Myocyte (in vitro differentiated cells): ENCODE measurements around the gene CRACDL. TPM values are rescaled to one million over a fixed set of nuclear protein-coding genes. Genes with fewer than 3 reads are reported as not detected.
A peak's percentile ranks its signal among the peaks of the same experiment; 100 is the strongest.
"Not testable (repeated sequence)": the region's sequence is repeated elsewhere in the genome, so short reads cannot be mapped to it uniquely, and the experiment has no call there.

Experiments used
- DNase-seq: peaks from one replicate; pipeline ENCODE4 v3.0.0-alpha.2; 2012; ENCODE audit warnings: low read depth
- total RNA-seq: library from RNA; depleted of rRNA; stranded (reverse); fragments of >200 nt; gene quantifications from 2 replicates; pipeline ENCODE4 v1.2.3, GENCODE V29; 2014

CRACDL gene
- total RNA-seq, 1 donor from 2014 or later: 0.11 TPM

DNA sequence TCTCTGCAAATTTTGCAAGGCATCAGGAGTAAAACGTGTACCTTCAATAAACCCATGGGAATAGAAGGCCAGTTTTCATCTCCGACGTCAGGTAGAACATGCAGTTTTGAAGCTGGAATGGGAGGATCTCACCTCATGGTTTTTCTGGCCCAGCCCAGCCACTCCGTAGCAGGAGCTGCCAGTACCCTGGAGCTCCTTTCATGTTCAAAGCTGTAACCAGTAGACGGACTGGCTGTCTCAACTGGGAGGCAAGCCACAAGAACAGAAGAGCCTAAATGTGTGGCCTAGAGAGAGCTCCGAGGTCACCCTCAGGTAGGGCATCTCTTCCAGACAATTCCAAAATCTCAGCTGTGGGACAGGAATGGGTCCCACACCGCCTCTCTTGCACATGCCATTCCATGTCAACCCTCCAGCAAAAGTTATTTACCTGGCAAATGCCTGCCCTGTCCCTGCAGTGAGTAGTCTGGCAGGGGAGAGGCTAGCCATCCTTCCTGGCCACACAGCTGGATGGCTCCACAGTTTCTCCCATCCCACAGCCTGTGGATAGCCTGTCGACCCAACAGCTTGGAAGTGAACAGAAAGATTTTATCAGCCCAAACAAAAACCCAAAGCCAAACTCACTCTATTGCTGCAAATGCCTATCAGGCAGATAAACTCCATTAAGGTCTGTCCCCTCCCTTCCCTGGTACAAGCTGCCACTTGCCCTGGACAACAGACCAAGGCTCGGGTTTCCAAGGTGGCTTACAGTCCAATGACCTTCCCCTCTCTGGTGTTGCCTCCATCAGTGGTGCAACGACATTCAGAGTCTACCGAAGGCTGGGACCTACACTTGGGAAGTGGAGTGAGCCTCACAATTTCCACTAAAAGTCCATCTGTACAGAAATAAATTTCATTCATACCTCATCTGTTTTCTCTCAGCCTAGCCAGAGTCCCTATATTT, 27.8 kb downstream of the CRACDL start:
- DNase-seq: peak; percentile 32

DNA sequence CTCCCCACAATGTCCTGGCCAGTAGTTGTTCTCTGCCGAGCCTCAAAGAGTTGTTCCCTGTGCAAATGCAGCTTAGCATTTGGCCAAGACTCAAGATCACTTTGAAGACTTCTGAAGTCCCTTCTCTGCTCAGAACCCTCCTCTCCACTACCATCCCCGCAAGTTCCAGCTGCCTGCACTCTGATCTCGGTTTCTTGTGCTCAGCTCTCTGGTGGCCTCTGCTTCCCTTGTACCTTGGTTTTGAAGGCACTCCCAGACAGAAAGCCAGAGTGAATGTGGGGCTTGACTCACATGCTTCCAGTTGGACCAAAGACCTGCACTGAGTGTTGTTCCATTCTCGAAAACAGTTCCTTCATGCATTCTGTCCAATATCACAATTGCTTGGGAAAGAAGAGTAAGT, 28.6 kb downstream of the CRACDL start:
- DNase-seq: no peak

DNA sequence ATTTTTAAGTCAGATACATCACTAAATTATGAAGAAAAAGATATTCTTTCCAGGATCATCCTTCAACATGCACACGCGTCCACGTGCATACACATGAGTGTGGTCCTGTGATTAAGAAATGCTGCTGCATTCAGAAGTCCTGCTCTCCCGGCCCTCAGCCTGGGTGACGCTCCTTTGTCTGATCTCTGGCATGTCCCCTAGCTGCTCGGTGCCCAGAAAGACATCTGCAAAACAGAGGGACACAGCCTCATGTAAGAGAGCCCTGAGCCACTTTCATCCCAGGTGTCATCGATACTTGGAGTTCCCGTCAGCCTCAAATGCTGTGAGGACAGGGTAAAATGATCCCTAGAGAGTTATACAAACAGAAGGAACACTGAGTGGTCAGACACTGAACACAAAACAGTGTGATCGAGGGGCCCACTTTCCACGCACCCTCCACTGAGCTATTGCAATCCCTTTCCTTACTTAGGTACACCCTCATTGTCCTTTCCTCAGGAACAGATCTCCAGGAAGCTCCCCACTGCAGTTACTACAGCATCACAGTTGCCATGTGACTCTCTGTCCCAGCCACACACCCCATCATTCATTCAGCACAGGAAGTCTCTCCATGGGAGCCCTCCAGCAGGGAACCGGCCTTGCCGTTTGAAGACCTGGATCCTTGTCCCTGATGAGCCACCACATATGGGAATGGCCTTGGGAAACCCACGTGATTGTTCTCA, 32.1 kb downstream of the CRACDL start:
- no peak for DNase-seq

DNA sequence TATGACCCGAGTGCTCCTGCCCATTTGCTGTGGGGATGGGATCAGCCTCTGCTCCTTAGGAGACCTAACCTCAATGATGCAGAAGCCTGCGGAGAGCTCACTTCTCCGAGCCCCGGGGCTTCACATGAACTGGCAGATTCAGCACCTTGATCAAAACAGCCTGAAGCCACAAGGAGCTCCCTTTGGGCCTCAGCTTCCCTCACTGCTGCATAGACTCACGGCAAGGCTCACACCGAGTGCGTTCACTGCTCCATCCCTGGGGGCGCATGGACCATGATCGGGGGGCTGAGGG, 33.0 kb downstream of the CRACDL start:
- no peak for DNase-seq

DNA sequence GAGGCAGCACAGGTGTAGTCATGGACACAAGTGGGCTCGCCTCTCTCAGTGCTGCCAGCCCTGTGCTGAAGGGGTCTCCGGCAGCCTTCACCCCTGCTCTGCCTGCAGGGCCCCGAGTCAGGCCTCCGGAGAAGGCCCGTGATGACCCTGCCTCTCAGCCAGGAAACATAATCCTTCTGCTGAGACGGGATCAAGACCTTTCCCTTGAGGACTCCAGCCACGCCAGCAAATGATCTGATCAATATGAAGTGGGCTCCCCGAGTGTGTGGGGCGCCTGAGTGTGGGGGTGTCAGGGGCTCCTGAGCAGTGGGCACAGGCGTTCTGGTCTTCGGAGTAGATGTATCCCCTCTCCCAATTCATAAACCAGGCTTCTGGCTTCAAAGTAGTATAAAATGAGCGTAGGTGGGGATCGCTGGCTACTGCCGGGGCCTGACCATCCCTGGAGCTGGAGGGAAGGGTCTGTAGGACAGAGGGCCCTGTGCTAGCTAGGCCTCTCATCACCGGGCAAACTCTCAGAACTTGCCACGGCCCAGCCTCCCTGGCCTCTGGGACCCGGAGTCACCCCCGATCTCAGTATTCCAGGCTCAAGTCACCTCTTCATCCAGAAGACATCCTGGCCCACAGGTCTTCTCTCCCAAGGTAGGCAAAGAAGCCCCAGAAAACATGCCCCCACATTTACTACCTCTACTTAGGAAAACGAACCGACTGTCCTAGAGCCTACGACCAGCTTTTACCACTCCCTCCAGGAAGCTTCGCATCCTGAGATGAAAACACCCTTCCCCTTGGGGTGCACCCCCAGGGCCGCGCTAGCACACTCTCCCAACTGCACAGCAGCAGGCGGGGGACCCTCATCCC, 33.6 kb downstream of the CRACDL start:
- no peak for DNase-seq

DNA sequence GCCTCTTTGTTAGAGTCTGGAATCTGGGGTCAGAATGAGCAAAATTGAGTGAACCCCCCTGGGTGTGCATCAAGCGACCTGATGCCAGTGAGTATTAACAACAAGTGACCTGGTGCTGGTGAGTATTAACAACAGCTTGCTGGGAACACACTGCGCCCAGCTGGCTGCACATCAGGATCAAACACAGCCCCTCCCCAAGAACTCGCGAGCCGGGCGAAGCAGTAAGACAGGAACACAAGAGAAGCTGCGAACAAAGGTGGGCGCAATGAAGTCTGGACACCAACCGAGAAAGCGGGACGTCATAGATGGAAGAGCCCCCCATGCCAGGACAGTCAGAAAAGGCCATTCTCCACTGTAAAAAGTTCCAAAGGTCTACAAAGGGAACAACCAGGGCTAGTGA, 34.3 kb downstream of the CRACDL start:
- no peak for DNase-seq

DNA sequence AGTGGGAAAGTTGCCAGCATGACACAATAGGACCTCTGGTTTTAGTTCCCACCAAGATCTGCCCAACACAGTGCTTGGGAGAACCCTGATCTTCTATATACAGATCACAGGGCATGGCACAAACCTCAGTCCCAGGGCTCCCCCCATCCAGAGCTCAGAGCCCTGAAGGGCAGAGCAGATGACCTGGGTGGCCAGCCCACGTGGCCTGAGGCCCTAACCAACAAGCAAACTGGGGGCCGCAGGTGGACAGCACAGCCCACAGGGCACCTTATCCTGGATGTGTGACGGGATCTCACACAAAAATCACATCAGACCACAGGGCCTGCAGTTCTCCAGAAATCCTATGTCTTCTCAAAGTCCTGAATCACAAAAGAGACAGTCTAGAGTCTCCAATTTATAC, 34.7 kb downstream of the CRACDL start:
- DNase-seq: no peak

DNA sequence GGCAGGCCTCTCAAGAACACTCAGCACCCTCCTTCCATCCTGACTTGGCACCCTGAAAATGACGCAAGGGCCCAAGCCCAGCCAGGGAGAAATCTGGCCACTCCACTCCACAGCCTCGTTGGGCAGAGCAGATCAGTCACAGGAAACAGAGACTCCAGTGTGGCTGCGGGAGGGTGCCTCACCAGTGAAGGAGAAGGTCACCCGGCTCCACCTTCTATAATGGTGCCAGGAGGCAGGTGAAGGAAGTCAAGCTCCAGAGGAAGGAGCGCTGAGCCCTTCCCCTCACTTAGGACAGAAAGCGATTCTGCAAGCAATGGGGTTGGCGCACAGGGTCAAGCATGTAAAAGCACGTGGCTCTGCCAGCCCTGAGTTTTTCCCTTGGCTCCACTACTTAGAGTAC, 35.3 kb downstream of the CRACDL start:
- DNase-seq: no peak

DNA sequence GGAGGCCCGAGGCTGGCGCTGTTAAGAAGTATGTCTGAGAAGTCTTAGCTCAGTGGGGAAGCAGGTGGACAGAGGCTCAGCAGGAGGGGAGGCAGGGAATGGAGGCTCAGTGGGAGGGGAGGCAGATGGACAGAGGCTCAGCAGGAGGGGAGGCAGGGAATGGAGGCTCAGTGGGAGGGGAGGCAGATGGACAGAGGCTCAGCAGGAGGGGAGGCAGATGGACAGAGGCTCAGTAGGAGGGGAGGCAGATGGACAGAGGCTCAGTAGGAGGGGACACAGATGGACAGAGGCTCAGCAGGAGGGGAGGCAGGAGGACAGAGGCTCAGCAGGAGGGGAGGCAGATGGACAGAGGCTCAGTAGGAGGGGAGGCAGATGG, 36.3 kb downstream of the CRACDL start:
- not testable (repeated sequence) for DNase-seq

DNA sequence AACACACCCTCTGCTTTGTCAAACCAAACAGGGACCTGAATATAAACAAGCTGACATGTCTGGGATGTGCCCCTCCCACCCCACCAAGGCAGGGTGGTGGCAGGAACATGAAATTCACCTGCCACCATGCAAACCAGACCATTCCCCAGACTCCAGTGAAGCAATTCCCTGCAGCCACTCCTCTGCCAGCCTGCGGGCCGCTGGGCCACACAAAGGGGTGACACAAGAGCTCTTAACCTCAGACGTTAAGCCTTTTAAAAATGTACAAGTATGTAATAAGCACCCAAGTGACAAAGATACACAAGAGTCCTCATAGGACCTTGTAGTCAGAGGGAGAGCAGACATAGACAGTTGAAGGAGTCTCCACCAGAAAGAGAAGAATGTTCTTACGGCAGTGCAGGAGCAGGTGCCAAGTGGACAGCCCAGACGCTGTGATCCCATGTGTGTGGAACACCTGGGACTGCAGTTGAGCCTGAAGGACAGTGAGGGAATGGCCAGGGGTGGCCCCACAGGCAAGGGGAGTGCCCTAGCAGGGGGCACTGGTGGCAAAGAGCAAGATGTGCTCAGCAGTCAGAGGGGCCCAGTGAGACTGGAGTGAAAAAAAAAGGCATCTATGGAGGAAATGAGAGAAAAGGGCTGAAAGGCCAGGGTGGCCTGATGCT, 36.9 kb downstream of the CRACDL start:
- DNase-seq: no peak

DNA sequence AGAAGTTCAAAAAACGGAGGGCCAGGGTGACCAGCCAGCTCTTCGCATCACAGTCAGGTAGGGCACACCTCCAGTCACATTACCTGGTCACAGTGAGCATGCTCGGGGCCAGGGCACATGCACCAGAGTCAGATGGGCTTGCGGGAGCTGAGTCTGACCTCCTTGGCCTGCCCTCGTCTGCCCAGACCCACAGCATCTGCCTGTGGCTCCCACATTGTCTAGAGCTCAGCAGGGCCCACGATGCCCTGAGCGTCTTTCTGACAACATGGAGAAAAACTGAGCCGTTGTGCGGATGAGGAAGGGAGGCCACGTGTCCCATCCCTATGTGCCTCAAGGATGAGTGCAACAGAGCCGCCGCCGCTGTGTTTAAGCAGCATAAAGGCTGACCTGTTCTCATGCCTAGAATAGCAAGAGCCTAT, 37.6 kb downstream of the CRACDL start:
- no peak for DNase-seq

DNA sequence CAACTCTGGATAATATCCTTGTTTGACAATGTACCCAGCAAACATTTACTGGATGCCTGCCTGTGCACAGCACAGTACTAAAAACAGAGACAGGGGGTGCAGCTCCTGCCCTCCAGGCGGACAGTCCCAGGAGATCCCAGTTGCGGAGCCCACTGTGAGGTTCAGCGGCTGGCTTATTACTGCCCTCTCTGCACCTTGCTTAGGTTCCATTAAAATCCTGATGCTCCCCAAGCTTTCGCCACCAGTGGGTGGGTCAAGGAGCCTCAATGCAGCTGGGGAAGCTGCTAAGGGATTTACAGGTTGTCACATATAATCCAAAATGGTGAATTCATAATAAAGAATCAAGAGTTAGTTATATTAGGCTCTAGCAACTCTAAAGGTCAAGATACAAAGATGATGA, 38.3 kb downstream of the CRACDL start:
- DNase-seq: no peak

DNA sequence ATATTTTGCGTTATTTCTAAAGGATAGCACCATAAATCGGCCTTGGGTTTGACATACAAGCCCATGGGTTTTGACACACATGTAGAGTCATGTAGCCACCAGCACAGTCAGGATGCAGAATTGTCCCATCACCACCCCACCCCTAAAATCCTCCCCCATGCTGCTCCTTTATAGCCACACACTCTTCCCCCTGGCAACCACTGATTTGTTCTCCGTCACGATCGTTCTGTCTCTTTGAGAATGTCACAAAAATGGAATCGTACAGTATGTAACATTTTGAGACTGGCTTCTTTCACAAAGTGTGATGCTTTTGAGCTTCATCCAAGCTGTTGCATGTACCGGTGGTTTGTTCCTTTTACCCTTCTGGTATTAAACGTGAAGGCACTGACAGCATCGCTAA, 39.1 kb downstream of the CRACDL start:
- DNase-seq: no peak

DNA sequence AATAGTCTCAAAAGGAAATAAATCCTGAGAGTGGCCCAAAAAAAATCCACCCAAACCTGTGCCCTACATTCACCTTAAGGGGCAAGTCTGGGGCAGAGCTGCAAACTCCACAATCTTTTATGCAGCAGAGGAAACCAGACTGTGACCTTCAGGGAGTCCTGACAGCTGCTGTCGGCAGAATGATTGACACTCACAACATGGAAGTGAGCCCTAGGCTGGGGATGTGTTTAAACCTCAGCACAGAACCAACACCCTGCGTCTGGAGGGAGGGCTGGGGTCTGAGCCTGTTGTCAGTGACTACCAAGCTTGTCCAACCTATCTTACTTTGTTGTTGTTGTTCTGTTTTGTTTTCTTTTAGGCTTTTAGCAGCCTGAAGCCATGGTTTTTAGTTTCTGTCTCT, 39.6 kb downstream of the CRACDL start:
- peak; percentile 80 for DNase-seq

DNA sequence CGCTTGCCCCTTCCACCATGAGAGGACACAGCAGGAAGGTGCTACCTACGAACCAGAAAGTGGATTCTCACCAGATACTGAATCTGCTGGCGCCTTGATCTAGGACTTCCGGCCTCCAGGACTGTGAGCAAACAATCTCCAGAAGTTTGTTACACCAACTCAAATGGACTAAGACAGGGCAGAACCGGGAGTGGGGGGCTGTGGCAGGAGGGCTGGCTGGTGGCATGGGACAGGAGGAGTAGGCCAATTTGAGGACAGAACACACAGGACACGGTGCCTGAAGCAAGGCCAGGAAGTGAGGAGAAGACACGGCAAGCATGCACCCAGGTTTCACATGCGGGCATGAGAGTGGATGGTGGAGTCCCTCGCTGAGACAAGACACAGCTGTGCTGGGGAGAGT, 40.1 kb downstream of the CRACDL start:
- peak; percentile 40 for DNase-seq

DNA sequence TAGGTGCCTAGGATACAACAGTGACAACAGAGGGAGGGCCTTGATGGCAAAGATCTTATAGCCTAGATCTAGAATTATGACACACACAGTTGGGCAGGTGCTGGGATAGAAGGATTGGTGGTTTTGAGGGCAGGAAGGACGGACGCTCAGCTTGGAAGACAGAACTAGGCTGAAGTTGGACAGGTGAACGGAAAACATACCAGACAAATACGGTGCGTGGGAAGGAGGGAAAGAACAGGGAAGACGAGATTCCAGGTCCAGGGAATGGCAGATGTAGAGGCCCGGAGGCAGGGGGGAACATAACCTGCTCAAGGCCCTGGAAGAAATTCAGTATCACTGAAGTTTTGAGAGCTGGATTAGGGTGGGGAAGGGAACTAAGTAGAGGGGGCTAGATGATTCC, 40.8 kb downstream of the CRACDL start:
- DNase-seq: no peak

DNA sequence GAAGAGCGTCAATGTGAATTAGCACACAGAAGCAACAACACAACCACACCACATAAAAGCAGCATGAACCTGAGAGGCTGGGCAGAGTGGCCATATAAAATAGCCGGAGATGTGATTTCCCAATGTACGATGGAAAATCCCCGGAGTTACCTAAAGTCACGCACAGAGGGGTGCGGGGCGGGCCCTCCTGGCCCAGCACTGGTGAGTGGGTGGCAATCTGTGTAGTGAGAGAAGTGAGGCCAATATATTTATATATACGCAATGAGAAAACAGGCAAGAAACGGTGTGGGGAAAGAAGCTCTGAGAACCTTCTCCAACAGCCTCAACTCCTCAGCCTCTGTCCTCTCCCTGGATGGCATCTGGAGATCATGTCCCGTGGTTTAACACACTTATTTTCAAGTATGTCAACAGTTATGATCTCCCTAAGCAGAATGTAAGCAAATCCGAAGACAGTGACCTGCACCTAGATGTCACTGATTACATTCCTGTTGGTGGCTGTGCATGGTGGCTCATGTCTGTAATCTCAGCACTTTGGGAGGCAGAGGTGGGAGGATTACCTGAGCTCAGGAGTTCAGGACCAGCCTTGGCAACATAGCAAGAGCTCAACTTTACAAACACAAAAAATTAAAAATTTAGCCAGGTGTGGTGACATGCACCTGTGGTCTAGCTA, 41.6 kb downstream of the CRACDL start:
- no peak for DNase-seq

DNA sequence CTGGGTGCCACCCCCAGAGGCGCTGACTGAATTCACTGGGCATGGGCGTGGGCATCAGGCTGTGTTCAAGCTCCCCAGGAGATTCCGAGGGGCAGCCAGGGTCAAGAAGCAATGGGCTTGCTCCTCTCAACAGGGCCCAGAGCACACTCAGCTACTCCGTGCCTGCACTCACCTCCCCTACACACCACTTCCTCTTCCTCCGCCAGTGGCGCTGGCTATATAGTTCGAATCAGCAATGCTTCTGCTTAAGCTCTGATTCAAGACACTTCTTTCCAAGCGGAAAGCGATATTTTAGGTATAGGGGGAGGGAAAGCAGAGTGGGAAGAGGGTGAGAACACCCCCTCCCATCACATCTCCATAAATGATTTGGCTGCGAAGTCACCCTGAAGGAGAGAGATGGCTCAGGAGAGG, 42.1 kb downstream of the CRACDL start:
- no peak for DNase-seq

DNA sequence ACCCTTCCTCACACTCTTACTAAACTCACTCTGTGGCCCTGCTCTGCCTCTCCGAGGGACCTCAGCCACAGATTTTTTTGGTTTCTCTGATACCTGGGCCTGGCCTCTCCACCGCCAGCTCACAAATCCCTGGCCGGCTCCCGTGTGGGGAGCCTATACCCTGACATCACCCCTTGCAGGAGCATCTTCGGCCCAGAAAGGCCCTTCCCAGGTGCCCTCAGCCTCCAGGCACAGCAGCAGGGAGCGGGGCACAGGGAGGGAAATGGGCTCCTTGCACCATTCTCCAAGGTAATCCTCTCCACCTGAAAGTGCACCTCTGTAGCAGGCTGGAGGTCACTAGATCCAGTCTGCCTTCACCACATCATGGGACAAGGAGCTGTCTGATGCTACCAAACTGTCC, 43.2 kb downstream of the CRACDL start:
- no peak for DNase-seq

DNA sequence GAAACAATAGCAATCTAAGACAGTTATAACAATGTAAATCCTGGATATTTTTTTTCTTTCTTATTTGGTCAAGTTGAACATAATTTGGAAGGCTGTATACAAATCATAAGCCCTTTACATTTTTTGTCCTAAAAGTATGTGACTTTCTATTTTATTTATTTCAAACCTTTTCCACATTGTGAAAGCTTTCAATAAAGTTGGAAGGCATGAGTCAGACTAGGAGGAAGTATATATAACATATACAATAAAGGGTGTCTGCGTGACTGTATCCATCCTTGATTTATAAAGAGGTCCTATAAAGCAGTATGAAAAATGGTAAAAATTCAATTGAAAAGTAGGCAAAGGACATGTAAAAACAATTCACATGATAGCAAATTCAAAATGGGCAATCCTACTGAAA, 44.4 kb downstream of the CRACDL start:
- DNase-seq: no peak

DNA sequence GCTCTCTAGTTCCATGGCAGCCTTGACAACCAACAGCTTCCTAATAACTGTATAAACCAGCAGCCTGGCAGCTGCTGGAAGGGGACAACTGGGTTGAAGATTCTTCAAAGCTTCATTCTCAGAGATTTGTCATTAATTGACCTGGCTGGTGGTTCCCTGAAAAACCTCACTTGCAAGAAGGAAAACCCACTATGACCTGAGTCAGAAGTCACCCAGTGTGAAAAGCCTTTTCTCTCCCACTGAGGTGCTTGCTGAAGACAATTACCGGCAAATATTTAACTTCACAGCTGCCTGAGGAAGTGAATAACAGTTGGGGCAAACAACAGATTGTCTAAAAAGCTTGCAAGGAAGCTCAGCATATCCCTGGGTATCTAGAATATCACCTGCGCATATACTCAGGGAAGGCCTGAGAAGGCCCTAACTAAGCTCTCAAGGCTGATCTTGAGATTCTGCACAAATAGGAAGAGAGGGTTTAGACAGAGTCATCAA, 49.9 kb downstream of the CRACDL start:
- DNase-seq: no peak
